Keratinocyte (primary cell): Measurements from ENCODE around the gene PCYT1B. TPM values are rescaled to one million over a fixed set of nuclear protein-coding genes. Genes with fewer than 3 reads are reported as not detected.
A peak's percentile ranks its signal among the peaks of the same experiment; 100 is the strongest.

Source experiments
- DNase-seq: peaks from one replicate; pipeline ENCODE4 v3.0.0-alpha.2; 2011; ENCODE audit warnings: low read depth, missing footprints, low spot score
- FAIRE-seq: peaks from 2 replicates; lab custom pipeline; 2011; peaks lifted over from hg19 to GRCh38; lab: Jason Lieb, UNC
- H2AFZ ChIP-seq: 2 replicates; pipeline ENCODE4 v1.6.0; 2012; ENCODE audit warnings: low read length, control low read depth, inconsistent platforms; ENCODE audit not compliant: control insufficient read depth
- H3K27ac ChIP-seq: 2 replicates; pipeline ENCODE4 v1.5.1; 2011; ENCODE audit warnings: low read length; ENCODE audit not compliant: control insufficient read depth, insufficient read depth
- H3K27me3 ChIP-seq: 3 replicates; pipeline ENCODE4 v1.6.0; 2011; ENCODE audit warnings: low read length; ENCODE audit not compliant: control insufficient read depth, insufficient read depth; ENCODE audit errors: extremely low read depth
- H3K36me3 ChIP-seq, 2 experiments: 2 replicates in 1 of 2; 3 replicates in 1 of 2; pipeline ENCODE4 v1.5.1; 2011; ENCODE audit warnings: low read length in 2 of 2, mild to moderate bottlenecking in 1 of 2; ENCODE audit not compliant: control insufficient read depth in 2 of 2, insufficient read depth in 2 of 2; ENCODE audit errors: extremely low read depth in 1 of 2
- H3K4me1 ChIP-seq: 3 replicates; pipeline ENCODE4 v1.5.1; 2011; ENCODE audit warnings: low read length; ENCODE audit not compliant: control insufficient read depth, insufficient read depth; ENCODE audit errors: extremely low read depth
- H3K4me2 ChIP-seq: 3 replicates; pipeline ENCODE4 v1.6.0; 2011; ENCODE audit warnings: low read depth, low read length; ENCODE audit not compliant: control insufficient read depth, insufficient read depth; ENCODE audit errors: extremely low read depth
- H3K4me3 ChIP-seq, 3 experiments: fragments of 200-600 bp in 1 of 3; sonication (generic) in 1 of 3; 2 replicates in 2 of 3; 3 replicates in 1 of 3; pipeline ENCODE4 v1.5.1; 2011 to 2016; ENCODE audit warnings: low read length in 3 of 3, mild to moderate bottlenecking in 3 of 3, control low read depth in 2 of 3, inconsistent platforms in 1 of 3, low read depth in 1 of 3, mixed read lengths in 1 of 3, mixed run types in 1 of 3, moderate library complexity in 1 of 3; ENCODE audit not compliant: control insufficient read depth in 2 of 3, insufficient read depth in 2 of 3; ENCODE audit errors: extremely low read depth in 1 of 3
- H3K79me2 ChIP-seq: 2 replicates; pipeline ENCODE4 v1.6.0; 2012; ENCODE audit warnings: low read length; ENCODE audit not compliant: control insufficient read depth, insufficient read depth
- H3K9ac ChIP-seq: 3 replicates; pipeline ENCODE4 v1.6.0; 2011; ENCODE audit warnings: low read length; ENCODE audit not compliant: control insufficient read depth, insufficient read depth; ENCODE audit errors: extremely low read depth
- H3K9me1 ChIP-seq: 3 replicates; pipeline ENCODE4 v1.6.0; 2011; ENCODE audit warnings: low read length; ENCODE audit not compliant: control insufficient read depth, insufficient read depth; ENCODE audit errors: extremely low read depth
- H3K9me3 ChIP-seq: 2 replicates; pipeline ENCODE4 v1.5.1; 2012; ENCODE audit warnings: low read depth, low read length; ENCODE audit not compliant: control insufficient read depth
- H4K20me1 ChIP-seq: 3 replicates; pipeline ENCODE4 v1.6.0; 2011; ENCODE audit warnings: low read length; ENCODE audit not compliant: control insufficient read depth, insufficient read depth; ENCODE audit errors: extremely low read depth
- CTCF ChIP-seq, 3 experiments: IDR thresholded peaks in 1 of 3; conservative IDR thresholded peaks in 1 of 3; optimal IDR thresholded peaks in 1 of 3; 2 replicates in 2 of 3; 3 replicates in 1 of 3; pipeline versions ENCODE3 to v1.5.1; 2011; ENCODE audit warnings: low read length in 3 of 3, mild to moderate bottlenecking in 3 of 3, moderate library complexity in 2 of 3, control low read depth in 1 of 3, inconsistent platforms in 1 of 3; ENCODE audit not compliant: insufficient read depth in 2 of 3; ENCODE audit errors: extremely low read depth in 1 of 3
- EZH2 ChIP-seq: IDR thresholded peaks from one replicate; pipeline ENCODE4 v1.6.1; 2012; ENCODE audit warnings: inconsistent platforms, mild to moderate bottlenecking, low read length, moderate library complexity
- dilution Hi-C: fragments of 300-500 bp; cut with MboI; formaldehyde crosslinking; loops from one replicate; pipeline ENCODE4 v1.7.0; 2020; ENCODE audit warnings: low sequenced_read_pairs; ENCODE audit not compliant: extremely low pct_ligation_motif_present
- polyA plus RNA-seq, 5 experiments: library from polyadenylated mRNA; depleted of rRNA in 3 of 5; stranded (reverse) in 3 of 5; stranded (forward) in 1 of 5; unstranded in 1 of 5; fragments of >200 nt; gene quantifications; 1 replicate in 1 of 5; 2 replicates in 3 of 5; 3 replicates in 1 of 5; pipeline versions ENCODE4 v1.2.1 to v1.2.3, GENCODE V29; 2011 to 2012; ENCODE audit warnings: missing spikeins in 2 of 5, low read depth in 1 of 5, low replicate concordance in 1 of 5

PCYT1B gene
- polyA plus RNA-seq, 1 donor (not counting 4 experiments of a cell fraction or from before 2014, with no cell fraction given) = 3.7 TPM

GRCh38 chrX:24646745-24647182 is 383 bp downstream of the PCYT1B start:
- Histone ChIP-seq H3K79me2 (no peaks in the 10 kb centered on the region), H3K27me3 (no peaks in the 10 kb centered on the region), H3K9ac (no peak overlapping the region), H3K36me3 (no peaks in the 10 kb centered on the region), H4K20me1 (no peaks in the 10 kb centered on the region), H3K4me2 (peak overlapping the region; percentile 26), H3K27ac (no peak overlapping the region), H3K9me3 (no peaks in the 10 kb centered on the region), H2AFZ (peak overlapping the region; percentile 1), H3K4me1 (no peaks in the 10 kb centered on the region), H3K4me3 (peak overlapping the region; percentile 0 to 32 (median 11)), H3K9me1 (no peaks in the 10 kb centered on the region)
- no peak for DNase-seq
- dilution Hi-C loops = no loop called here
- FAIRE-seq = no peak
- no peak for TF ChIP-seq CTCF (optimal IDR thresholded peaks at IDR 0.05 in 1 of 3, IDR thresholded peaks at IDR 0.05 in 1 of 3, conservative IDR thresholded peaks at IDR 0.05 in 1 of 3; ENCODE audit: extremely low read depth in 1 of 3, insufficient read depth in 2 of 3, low read length in 3 of 3)
- no peak for TF ChIP-seq EZH2

GRCh38 chrX:24646006-24646405 is 1.1 kb downstream of the PCYT1B start:
- dilution Hi-C loops = no loop called here
- Histone ChIP-seq H3K79me2 (no peaks in the 10 kb centered on the region), H2AFZ (no peak overlapping the region), H3K9me1 (no peaks in the 10 kb centered on the region), H3K27ac (no peak overlapping the region), H3K4me3 (peak overlapping the region in 1 of 3 experiments; percentile 24), H3K9me3 (no peaks in the 10 kb centered on the region), H3K9ac (no peak overlapping the region), H3K4me1 (no peaks in the 10 kb centered on the region), H4K20me1 (no peaks in the 10 kb centered on the region), H3K27me3 (no peaks in the 10 kb centered on the region), H3K36me3 (no peaks in the 10 kb centered on the region), H3K4me2 (peak overlapping the region; percentile 26)
- FAIRE-seq (no peak), DNase-seq (no peak)
- TF ChIP-seq CTCF (optimal IDR thresholded peaks at IDR 0.05 in 1 of 3, IDR thresholded peaks at IDR 0.05 in 1 of 3, conservative IDR thresholded peaks at IDR 0.05 in 1 of 3; ENCODE audit: extremely low read depth in 1 of 3, insufficient read depth in 2 of 3, low read length in 3 of 3) = no peak
- no peak for TF ChIP-seq EZH2
